Psoas muscle (tissue), 8 donors: ENCODE data around the gene SRP9. TPM values are rescaled to one million over a fixed set of nuclear protein-coding genes. Genes with fewer than 3 reads are reported as not detected.
"Not testable (repeated sequence)": the region's sequence is repeated elsewhere in the genome, so short reads cannot be mapped to it uniquely, and the experiment has no call there.

ENCODE experiments used
- ATAC-seq, 4 donors: fragments of 200-7000 bp; cut with Tn5 transposase; one replicate each; pipeline ENCODE4 v1.9.1; 2020; ENCODE audit warnings: moderate library complexity in 3 of 4, mild to moderate bottlenecking in 2 of 4
- DNase-seq, 2 donors: peaks; one replicate each; pipeline ENCODE4 v3.0.0-alpha.2; 2020
- H3K27ac ChIP-seq: fragments of 200-600 bp; one replicate; pipeline ENCODE4 v1.8.0; 2022
- H3K27me3 ChIP-seq, 3 donors: fragments of 200-600 bp in 1 of 3; one replicate each; pipeline versions ENCODE4 v1.6.1 to v1.8.0; 2013 to 2022; ENCODE audit warnings: low read length in 2 of 3, mild to moderate bottlenecking in 2 of 3, moderate library complexity in 1 of 3; ENCODE audit not compliant: insufficient read depth in 3 of 3
- H3K36me3 ChIP-seq, 2 donors: fragments of 200-600 bp in 1 of 2; one replicate each; pipeline versions ENCODE4 v1.6.1 to v1.8.0; 2013 to 2022; ENCODE audit warnings: low read depth in 1 of 2, mild to moderate bottlenecking in 1 of 2, moderate library complexity in 1 of 2; ENCODE audit not compliant: insufficient read depth in 1 of 2
- H3K4me1 ChIP-seq: fragments of 200-600 bp; one replicate; pipeline ENCODE4 v1.8.0; 2022
- H3K4me3 ChIP-seq: fragments of 200-600 bp; one replicate; pipeline ENCODE4 v1.8.0; 2022; ENCODE audit warnings: mild to moderate bottlenecking
- H3K9me3 ChIP-seq: fragments of 200-600 bp; one replicate; pipeline ENCODE4 v1.8.0; 2022
- CTCF ChIP-seq: fragments of 200-600 bp; IDR thresholded peaks from one replicate; pipeline ENCODE4 v1.8.0; 2022; ENCODE audit warnings: antibody characterized with exemption
- WGBS, 3 donors: extraction: QIAGEN DNeasy Blood & Tissue Kit; methylation state at CpG; one replicate each; pipeline versions ENCODE4 v1.1.6 to v1.1.7; 2013; 5-methylcytosine and 5-hydroxymethylcytosine counted together
- intact Hi-C, 2 donors: fragments of 100-400 bp; cut with DNase I; formaldehyde crosslinking; loops; one replicate each; pipeline versions ENCODE4 v1.11.0 to v1.14.2; 2022
- polyA plus RNA-seq, 3 donors: library from polyadenylated mRNA; stranded (reverse); fragments of 200-250 nt; gene quantifications; one replicate each; pipeline ENCODE4 v1.2.3, GENCODE V29; 2013
- total RNA-seq, 4 donors: library from RNA; stranded (reverse); fragmentation: NEBNext Ultra II Directional in 2 of 4; extraction: Animal tissue kit (Norgen Biotek cat#: 25700) in 2 of 4; gene quantifications; one replicate each; pipeline versions ENCODE4 v1.2.1 to v1.2.4, GENCODE V29; 2021 to 2023
- donor health status: healthy with polysubstance abuse.
- donor health status: DM: no; HTN: no; CAD: no; lungs with moderate emphysema.
- donor health status: Bipolar disorder and iron deficiency.
- donor health status: healthy.
- donor health status: DM: yes; HTN: yes; CAD: no.
- donor health status: DM: no; HTN: no; CAD: no.
- donor health status: DM: no; HTN: no; CAD: no.
- donor health status: DM: yes; HTN: yes; CAD: no.

Gene SRP9
- total and polyA plus RNA-seq, 7 donors: 137 to 216 (median 143) TPM

GRCh38 chr1:225812488-225813213, 35.0 kb downstream of the SRP9 start:
- ATAC-seq: no peak
- TF ChIP-seq CTCF: no peak
- Histone ChIP-seq H3K9me3 (no peaks in the 10 kb centered on the region), H3K4me1 (peaks cover 63% of the 10 kb centered on the region), H3K27me3 (no peaks in the 10 kb centered on the region), H3K36me3 (no peaks in the 10 kb centered on the region), H3K4me3 (peak overlapping the region; percentile 90), H3K27ac (peak overlapping the region; percentile 90)
- intact Hi-C loops: loop anchor here (5.0 kb wide), 1 partner anchor 35 kb away; the partner anchor contains the start of gene SRP9 (in 2 of the 2)
- WGBS, 3 donors: 62 to 73% (median 67%) methylated on average over 8 of the region's 8 CpGs
- no peak for DNase-seq

GRCh38 chr1:225813214-225813964, 35.8 kb downstream of the SRP9 start:
- no peaks in the 10 kb centered on the region for H3K9me3 ChIP-seq
- TF ChIP-seq CTCF: no peak
- WGBS, 3 donors: 48 to 61% (median 50%) methylated on average over 10 of the region's 10 CpGs
- peak overlapping the region; percentile 90 for H3K27ac ChIP-seq
- intact Hi-C loops: loop anchor here (5.0 kb wide), 1 partner anchor 36 kb away; the partner anchor contains the start of gene SRP9 (in 2 of the 2)
- no peaks in the 10 kb centered on the region for H3K27me3 ChIP-seq
- H3K36me3 ChIP-seq: no peaks in the 10 kb centered on the region
- peak; percentile 61 to 80 for DNase-seq
- H3K4me1 ChIP-seq: peaks cover 69% of the 10 kb centered on the region
- ATAC-seq: peak in 1 of 4 donors; percentile 16
- H3K4me3 ChIP-seq: peak overlapping the region; percentile 90

- 53 to 67% (median 54%) methylated on average over 7 of the region's 7 CpGs for WGBS, 3 donors
- Histone ChIP-seq H3K36me3 (no peaks in the 10 kb centered on the region), H3K27me3 (no peaks in the 10 kb centered on the region), H3K4me3 (no peak overlapping the region), H3K27ac (peak overlapping the region; percentile 90), H3K9me3 (no peaks in the 10 kb centered on the region), H3K4me1 (peaks cover 72% of the 10 kb centered on the region)
- intact Hi-C loops: loop anchor here (5.0 kb wide), 1 partner anchor 37 kb away; the partner anchor contains the start of gene SRP9 (in 2 of the 2)
- no peak for TF ChIP-seq CTCF
- ATAC-seq (no peak), DNase-seq (peak in 1 of 2 donors; percentile 52)
These were observed 36.8 kb downstream of the SRP9 start for GRCh38 chr1:225814381-225814780.

GRCh38 chr1:225815090-225815489, 37.5 kb downstream of the SRP9 start:
- WGBS, 3 donors: 82 to 86% (median 84%) methylated on average over 6 to 7 of the region's 7 CpGs
- H3K4me3 ChIP-seq: not testable (repeated sequence)

More at GRCh38 chr1:225815090-225815489, 37.5 kb downstream of the SRP9 start:
- peaks cover 78% of the 10 kb centered on the region for H3K4me1 ChIP-seq
- not testable (repeated sequence) for DNase-seq, H3K9me3 ChIP-seq, ATAC-seq, H3K27me3 ChIP-seq, H3K36me3 ChIP-seq
- intact Hi-C loops: loop anchor here in 1 of 2 donors (5.0 kb wide), 1 partner anchor 163 kb away; the partner anchor contains the start of gene ENAH
- peak overlapping the region; percentile 90 for H3K27ac ChIP-seq
